Glutamatergic neuron (in vitro differentiated cells): ENCODE measurements around the gene NFIX. TPM values are rescaled to one million over a fixed set of nuclear protein-coding genes. Genes with fewer than 3 reads are reported as not detected.

Experiments used
- DNase-seq: peaks from one replicate; pipeline ENCODE4 v3.0.0; 2022
- H3K27ac Mint-ChIP-seq: one replicate; pipeline ENCODE4 v1.8.0; 2020; ENCODE audit warnings: mild to moderate bottlenecking, mixed read lengths, inconsistent platforms; ENCODE audit not compliant: unreplicated experiment
- H3K27me3 Mint-ChIP-seq: one replicate; pipeline ENCODE4 v1.8.0; 2020; ENCODE audit warnings: mild to moderate bottlenecking, moderate library complexity, mixed read lengths, inconsistent platforms; ENCODE audit not compliant: unreplicated experiment
- H3K36me3 Mint-ChIP-seq: one replicate; pipeline ENCODE4 v1.8.0; 2020; ENCODE audit warnings: mild to moderate bottlenecking, mixed read lengths, inconsistent platforms; ENCODE audit not compliant: unreplicated experiment
- H3K4me1 Mint-ChIP-seq: one replicate; pipeline ENCODE4 v1.8.0; 2020; ENCODE audit warnings: mild to moderate bottlenecking, low read depth, mixed read lengths, inconsistent platforms; ENCODE audit not compliant: unreplicated experiment
- H3K4me3 Mint-ChIP-seq: one replicate; pipeline ENCODE4 v1.8.0; 2020; ENCODE audit warnings: mild to moderate bottlenecking, mixed read lengths, inconsistent platforms; ENCODE audit not compliant: unreplicated experiment
- H3K9me3 Mint-ChIP-seq: one replicate; pipeline ENCODE4 v1.8.0; 2020; ENCODE audit warnings: mild to moderate bottlenecking, moderate library complexity, mixed read lengths, inconsistent platforms; ENCODE audit not compliant: unreplicated experiment
- total RNA-seq: library from RNA; stranded (reverse); fragmentation: NEBNext Ultra II Directional; extraction: Animal tissue kit (Norgen Biotek cat#: 25700); gene quantifications from one replicate; pipeline ENCODE4 v1.2.1, GENCODE V29; 2021; ENCODE audit not compliant: unreplicated experiment
- TF ChIP-seq, protein P1 (sequence below): fragments of 200-600 bp; sonication (generic); IDR thresholded peaks from one replicate; pipeline ENCODE4 v1.5.0; 2021; ENCODE audit not compliant: partially characterized antibody, unreplicated experiment

NFIX gene
- total RNA-seq, 1 donor from 2014 or later, result 2.4 TPM

DNA sequence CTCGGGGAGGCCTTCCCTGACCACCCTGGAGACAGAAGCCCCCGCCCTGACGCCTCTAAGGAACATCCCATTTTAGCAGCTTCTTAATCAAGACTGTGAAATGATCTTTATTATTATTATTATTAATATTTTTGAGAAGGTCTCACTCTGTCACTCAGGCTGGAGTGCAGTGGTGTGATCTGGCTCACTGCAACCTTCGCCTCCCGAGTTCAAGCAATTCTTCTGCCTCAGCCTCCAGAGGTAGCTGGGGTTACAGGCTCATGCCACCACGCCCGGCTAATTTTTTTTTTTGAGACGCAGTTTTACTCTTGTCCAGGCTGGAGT is 29.5 kb upstream of the NFIX start:
- Mint-ChIP-seq H3K9me3 (peaks cover 3% of the 10 kb centered on the region), H3K4me1 (no peaks in the 10 kb centered on the region), H3K4me3 (peak overlapping the region; percentile 69), H3K27me3 (peaks cover 9% of the 10 kb centered on the region), H3K36me3 (no peaks in the 10 kb centered on the region), H3K27ac (peak overlapping the region; percentile 83)
- no peak for DNase-seq
- TF ChIP-seq, protein P1, sequence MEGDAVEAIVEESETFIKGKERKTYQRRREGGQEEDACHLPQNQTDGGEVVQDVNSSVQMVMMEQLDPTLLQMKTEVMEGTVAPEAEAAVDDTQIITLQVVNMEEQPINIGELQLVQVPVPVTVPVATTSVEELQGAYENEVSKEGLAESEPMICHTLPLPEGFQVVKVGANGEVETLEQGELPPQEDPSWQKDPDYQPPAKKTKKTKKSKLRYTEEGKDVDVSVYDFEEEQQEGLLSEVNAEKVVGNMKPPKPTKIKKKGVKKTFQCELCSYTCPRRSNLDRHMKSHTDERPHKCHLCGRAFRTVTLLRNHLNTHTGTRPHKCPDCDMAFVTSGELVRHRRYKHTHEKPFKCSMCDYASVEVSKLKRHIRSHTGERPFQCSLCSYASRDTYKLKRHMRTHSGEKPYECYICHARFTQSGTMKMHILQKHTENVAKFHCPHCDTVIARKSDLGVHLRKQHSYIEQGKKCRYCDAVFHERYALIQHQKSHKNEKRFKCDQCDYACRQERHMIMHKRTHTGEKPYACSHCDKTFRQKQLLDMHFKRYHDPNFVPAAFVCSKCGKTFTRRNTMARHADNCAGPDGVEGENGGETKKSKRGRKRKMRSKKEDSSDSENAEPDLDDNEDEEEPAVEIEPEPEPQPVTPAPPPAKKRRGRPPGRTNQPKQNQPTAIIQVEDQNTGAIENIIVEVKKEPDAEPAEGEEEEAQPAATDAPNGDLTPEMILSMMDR, result no peak

DNA sequence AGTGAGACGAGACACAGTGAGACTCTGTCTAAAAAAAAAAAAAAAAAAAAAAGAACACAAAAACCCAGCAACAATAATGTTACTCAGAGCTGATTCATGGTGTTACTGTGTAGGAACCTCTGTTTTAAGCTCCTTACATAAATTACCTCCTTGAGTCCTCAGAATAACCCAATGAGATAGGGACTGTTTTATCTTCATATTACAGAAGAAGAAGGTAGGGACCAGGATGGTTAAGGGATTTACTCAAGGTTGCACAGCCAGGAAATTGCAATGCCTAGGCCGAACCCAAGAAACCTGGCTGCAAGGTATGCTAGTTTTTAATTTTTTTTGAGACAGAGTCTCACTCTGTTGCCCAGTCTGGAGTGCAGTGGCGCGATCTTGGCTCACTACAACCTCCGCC is 27.4 kb upstream of the NFIX start:
- Mint-ChIP-seq H3K27me3 (peaks cover 9% of the 10 kb centered on the region), H3K36me3 (no peaks in the 10 kb centered on the region), H3K4me3 (no peak overlapping the region), H3K4me1 (no peaks in the 10 kb centered on the region), H3K9me3 (peaks cover 2% of the 10 kb centered on the region), H3K27ac (no peak overlapping the region)
- TF ChIP-seq, protein P1, result no peak
- DNase-seq, result no peak

DNA sequence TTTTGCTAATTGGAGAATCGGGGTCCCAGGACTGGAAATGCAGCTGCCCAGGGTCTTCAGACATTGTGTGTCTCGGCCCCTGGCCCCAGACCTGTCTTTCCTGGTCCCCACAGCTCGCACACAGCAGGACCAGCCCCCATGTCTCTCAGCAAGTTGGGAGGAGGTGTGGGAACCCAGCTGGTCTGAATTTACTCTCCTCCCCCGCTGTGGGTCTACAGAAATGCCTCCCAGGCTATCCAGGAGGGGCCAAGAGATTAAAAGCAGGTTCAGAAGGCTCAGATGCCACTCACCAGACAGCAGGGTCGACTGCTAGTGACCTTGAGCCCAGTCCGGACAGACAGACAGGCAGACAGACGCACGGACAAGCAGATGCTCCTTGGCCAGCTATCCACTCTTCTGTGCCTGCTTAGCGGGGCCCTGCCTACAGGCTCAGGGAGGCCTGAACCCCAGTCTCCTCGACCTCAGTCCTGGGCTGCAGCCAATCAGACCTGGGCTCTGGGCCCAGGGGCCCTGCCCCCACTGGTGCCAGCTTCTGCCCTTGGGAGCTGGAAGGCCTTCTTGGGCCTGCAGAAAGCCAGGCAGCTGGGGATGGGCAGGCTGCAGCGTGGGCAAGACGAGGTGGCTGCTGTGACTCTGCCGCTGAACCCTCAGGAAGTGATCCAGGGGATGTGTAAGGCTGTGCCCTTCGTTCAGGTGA is 25.8 kb upstream of the NFIX start, which contains the start of gene DAND5:
DAND5 (plus strand) TSS at position 285 of the 697 bp plus-strand sequence; CDS start at position 370, 85 bp downstream.
- Mint-ChIP-seq H3K27me3 (peaks cover 11% of the 10 kb centered on the region), H3K4me1 (peaks cover 5% of the 10 kb centered on the region), H3K9me3 (peaks cover 3% of the 10 kb centered on the region), H3K4me3 (no peak within 1 kb of the TSS), H3K27ac (peak within 1 kb of the TSS; percentile 59), H3K36me3 (no peaks in the 10 kb centered on the region)
- DNase-seq, result no peak
- TF ChIP-seq, protein P1, result no peak

DNA sequence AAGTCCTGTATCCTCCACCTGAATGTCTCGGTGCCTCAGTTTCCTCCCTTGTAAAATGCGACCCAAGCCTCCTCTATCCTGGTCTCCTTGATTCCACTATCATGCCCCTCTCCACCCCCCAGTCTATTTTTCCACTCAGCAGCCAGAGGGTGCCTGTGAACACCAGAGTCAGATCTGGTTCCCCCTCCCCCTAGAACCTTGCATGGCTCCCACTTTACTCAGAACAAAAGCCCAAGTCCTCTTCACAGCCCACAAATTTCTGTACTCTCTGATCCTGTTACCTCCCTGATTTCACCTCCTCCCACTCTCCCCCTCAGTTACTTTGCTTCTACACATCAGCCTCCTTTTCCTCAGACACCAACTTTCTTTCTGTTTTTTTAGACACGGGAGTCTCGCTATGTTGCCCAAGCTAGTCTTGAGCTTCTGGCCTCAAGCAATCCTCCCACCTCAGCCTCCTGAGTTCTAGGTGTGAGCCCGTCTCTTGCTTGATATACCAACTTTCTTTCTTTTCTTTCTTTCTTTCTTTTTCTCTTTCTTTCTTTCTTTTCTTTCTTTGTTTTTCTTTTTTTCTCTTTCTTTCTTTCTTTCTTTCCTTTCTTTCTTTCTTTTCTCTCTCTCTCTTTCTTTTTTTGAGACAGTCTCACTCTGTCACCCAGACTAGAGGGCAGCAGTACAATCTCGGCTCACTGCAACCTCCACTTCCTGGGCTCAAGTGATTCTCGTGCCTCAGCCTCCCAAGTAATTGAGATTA is 25.0 kb upstream of the NFIX start:
- H3K27ac Mint-ChIP-seq, result peak overlapping the region; percentile 59
- H3K36me3 Mint-ChIP-seq, result no peaks in the 10 kb centered on the region
- DNase-seq, result no peak
- H3K9me3 Mint-ChIP-seq, result peaks cover 6% of the 10 kb centered on the region
- H3K4me3 Mint-ChIP-seq, result no peak overlapping the region
- peaks cover 11% of the 10 kb centered on the region for H3K27me3 Mint-ChIP-seq
- TF ChIP-seq, protein P1, result no peak
- H3K4me1 Mint-ChIP-seq, result peaks cover 5% of the 10 kb centered on the region

DNA sequence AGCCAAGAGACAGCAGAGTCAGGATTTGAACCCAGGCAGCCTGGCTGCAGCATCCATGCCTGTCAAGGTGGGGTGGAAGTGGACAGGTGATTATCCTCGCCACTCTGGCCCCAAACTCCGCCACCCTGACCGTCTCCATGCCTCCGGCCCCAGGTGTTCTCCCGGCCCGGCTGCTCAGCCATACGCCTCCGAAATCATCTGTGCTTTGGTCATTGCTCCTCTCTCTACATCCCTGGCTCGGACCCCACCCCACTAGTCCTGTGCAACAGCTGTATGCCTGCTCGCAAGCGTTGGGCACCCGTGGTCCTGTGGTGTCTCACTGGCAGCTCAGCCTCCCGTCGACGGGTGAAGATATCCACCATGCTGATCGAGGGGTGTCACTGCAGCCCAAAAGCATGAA is 22.0 kb upstream of the NFIX start:
- Mint-ChIP-seq H3K27ac (no peak overlapping the region), H3K4me1 (peaks cover 7% of the 10 kb centered on the region), H3K9me3 (peaks cover 8% of the 10 kb centered on the region), H3K36me3 (no peaks in the 10 kb centered on the region), H3K4me3 (no peak overlapping the region), H3K27me3 (peaks cover 12% of the 10 kb centered on the region)
- TF ChIP-seq, protein P1, result no peak
- DNase-seq, result no peak
